Activated T-helper 2 cell treated with anti-CD3 and anti-CD28 coated beads, Interferon-gamma antibody, Interleukin-2, Interleukin-4, amounts not matched to agents 10 μg/mL and 5 μg/mL and 100 μg/mL, durations not matched to agents 14 hours and 24 hours and 36 hours (primary cell): Measurements from ENCODE around the gene ZNF425. TPM values are rescaled to one million over a fixed set of nuclear protein-coding genes. Genes with fewer than 3 reads are reported as not detected.
A peak's percentile ranks its signal among the peaks of the same experiment; 100 is the strongest.

Source experiments
- DNase-seq: peaks from one replicate; pipeline ENCODE4 v3.0.0; 2021; ENCODE audit warnings: low spot score
- H3K27ac Mint-ChIP-seq: one replicate; pipeline ENCODE4 v1.8.0; 2021; ENCODE audit warnings: mixed read lengths
- H3K27me3 Mint-ChIP-seq: one replicate; pipeline ENCODE4 v1.8.0; 2021; ENCODE audit warnings: low read depth, mixed read lengths
- H3K36me3 Mint-ChIP-seq: one replicate; pipeline ENCODE4 v1.8.0; 2021; ENCODE audit warnings: low read depth, mixed read lengths
- H3K4me1 Mint-ChIP-seq: one replicate; pipeline ENCODE4 v1.8.0; 2021; ENCODE audit warnings: low read depth, mixed read lengths
- H3K4me3 Mint-ChIP-seq: one replicate; pipeline ENCODE4 v1.8.0; 2021; ENCODE audit warnings: low read depth, mild to moderate bottlenecking, moderate library complexity, mixed read lengths
- H3K9me3 Mint-ChIP-seq: one replicate; pipeline ENCODE4 v1.8.0; 2021; ENCODE audit warnings: mixed read lengths
- intact Hi-C: fragments of 100-400 bp; cut with micrococcal nuclease; formaldehyde crosslinking; loops from one replicate; pipeline ENCODE4 v1.15.1; 2023
- total RNA-seq: library from RNA; stranded (reverse); gene quantifications from 2 replicates; pipeline ENCODE4 v1.2.3, GENCODE V29; 2022

Gene ZNF425, protein sequence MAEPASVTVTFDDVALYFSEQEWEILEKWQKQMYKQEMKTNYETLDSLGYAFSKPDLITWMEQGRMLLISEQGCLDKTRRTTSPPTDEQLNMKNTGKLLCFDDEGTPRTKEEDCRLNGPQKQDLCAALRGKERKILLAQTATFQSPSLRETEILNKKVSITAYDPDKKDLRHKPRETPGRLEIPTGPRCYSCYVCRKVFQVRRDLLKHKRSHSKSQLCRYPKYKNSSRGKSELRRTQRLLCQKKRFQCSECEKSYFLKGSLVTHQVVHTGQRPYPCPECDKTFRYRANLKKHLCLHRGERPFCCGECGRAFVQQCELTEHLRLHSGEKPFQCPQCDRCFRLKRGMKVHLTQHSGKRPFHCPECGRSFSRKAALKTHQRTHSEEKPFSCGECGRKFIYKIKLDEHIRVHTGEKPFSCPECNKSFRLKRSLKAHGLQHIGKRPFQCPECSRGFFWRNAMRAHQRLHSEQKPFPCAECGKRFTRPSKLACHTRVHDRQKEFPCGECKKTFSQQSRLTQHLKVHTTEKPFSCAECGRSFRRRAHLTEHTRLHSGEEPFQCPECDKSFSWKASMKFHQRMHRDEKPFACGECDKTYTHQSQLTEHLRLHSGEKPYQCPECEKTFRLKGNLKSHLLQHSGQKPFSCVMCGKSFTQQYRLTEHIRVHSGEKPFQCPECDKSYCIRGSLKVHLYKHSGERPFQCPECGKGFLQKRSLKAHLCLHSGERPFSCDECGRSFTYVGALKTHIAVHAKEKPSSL
- total RNA-seq, result 0.39 and 1.0 TPM in 2 replicates

GRCh38 chr7:149125863-149126661, at the start of gene ZNF425:
ZNF425 (minus strand) TSS chr7:149126324; CDS start chr7:149126213, 111 bp downstream.
- H3K36me3 Mint-ChIP-seq, result peaks cover 37% of the 10 kb centered on the region
- intact Hi-C loops, result loop anchor here (1.0 to 5.0 kb wide), 7 partner anchors 35 to 501 kb away; partner anchors contain the start of genes PDIA4, ZNF282 and ZNF783
- H3K4me1 Mint-ChIP-seq, result peaks cover 19% of the 10 kb centered on the region
- DNase-seq, result peak; percentile 91
- H3K27me3 Mint-ChIP-seq, result no peaks in the 10 kb centered on the region
- peaks cover 8% of the 10 kb centered on the region for H3K9me3 Mint-ChIP-seq
- H3K27ac Mint-ChIP-seq, result peak within 1 kb of the TSS; percentile 100
- peak within 1 kb of the TSS; percentile 100 for H3K4me3 Mint-ChIP-seq

GRCh38 chr7:149175150-149175549, 49.0 kb upstream of the ZNF425 start:
- no peaks in the 10 kb centered on the region for H3K27me3 Mint-ChIP-seq
- peaks cover 48% of the 10 kb centered on the region for H3K36me3 Mint-ChIP-seq
- no peaks in the 10 kb centered on the region for H3K9me3 Mint-ChIP-seq
- H3K27ac Mint-ChIP-seq, result no peak overlapping the region
- intact Hi-C loops, result no loop called here
- peaks cover 2% of the 10 kb centered on the region for H3K4me1 Mint-ChIP-seq
- no peak for DNase-seq
- H3K4me3 Mint-ChIP-seq, result no peak overlapping the region

GRCh38 chr7:149172534-149172920, 46.4 kb upstream of the ZNF425 start:
- H3K27me3 Mint-ChIP-seq, result no peaks in the 10 kb centered on the region

DNA sequence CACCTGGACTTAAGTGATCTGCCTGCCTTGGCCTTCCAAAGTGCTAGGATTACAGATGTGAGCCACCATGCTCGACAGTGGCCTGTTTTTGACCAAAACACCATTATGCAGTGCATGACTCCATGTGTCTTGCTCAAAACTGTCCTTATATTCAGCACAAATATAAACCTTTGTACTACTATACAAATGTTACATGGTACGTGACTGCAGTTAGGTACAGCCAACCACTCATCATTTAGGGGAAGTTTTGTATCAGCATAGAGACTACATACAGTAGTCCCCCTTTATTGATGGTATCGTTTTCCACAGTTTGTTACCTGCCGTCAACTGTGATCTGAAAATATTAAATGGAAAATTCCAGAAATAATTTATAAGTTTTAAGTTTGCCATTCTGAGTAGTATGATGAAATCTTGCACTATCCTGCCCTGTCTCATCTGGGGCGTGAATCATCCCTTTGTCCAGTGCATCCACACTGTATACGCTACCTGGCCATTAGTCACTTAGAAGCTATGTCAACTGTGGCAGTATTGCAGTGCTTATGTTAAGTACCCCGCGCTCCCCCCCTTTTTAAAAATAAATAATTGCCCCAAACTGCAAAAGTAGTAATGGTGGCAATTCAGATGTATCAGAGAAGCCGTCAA, 45.9 kb upstream of the ZNF425 start:
- Mint-ChIP-seq H3K36me3 (peaks cover 39% of the 10 kb centered on the region), H3K4me3 (no peak overlapping the region), H3K9me3 (no peaks in the 10 kb centered on the region), H3K4me1 (peaks cover 2% of the 10 kb centered on the region), H3K27me3 (no peaks in the 10 kb centered on the region), H3K27ac (no peak overlapping the region)
- intact Hi-C loops, result no loop called here
- DNase-seq, result no peak

More at GRCh38 chr7:149172534-149172920, 46.4 kb upstream of the ZNF425 start:
- H3K36me3 Mint-ChIP-seq, result peaks cover 39% of the 10 kb centered on the region
- H3K27ac Mint-ChIP-seq, result no peak overlapping the region
- no peak overlapping the region for H3K4me3 Mint-ChIP-seq
- DNase-seq, result no peak
- H3K9me3 Mint-ChIP-seq, result no peaks in the 10 kb centered on the region
- peaks cover 2% of the 10 kb centered on the region for H3K4me1 Mint-ChIP-seq
- intact Hi-C loops, result no loop called here

GRCh38 chr7:149166630-149167352, 40.7 kb upstream of the ZNF425 start:
- DNase-seq, result no peak
- no peak overlapping the region for H3K27ac Mint-ChIP-seq
- intact Hi-C loops, result no loop called here
- H3K9me3 Mint-ChIP-seq, result no peaks in the 10 kb centered on the region
- no peaks in the 10 kb centered on the region for H3K4me1 Mint-ChIP-seq
- H3K27me3 Mint-ChIP-seq, result no peaks in the 10 kb centered on the region
- H3K4me3 Mint-ChIP-seq, result no peak overlapping the region
- H3K36me3 Mint-ChIP-seq, result peaks cover 44% of the 10 kb centered on the region

DNA sequence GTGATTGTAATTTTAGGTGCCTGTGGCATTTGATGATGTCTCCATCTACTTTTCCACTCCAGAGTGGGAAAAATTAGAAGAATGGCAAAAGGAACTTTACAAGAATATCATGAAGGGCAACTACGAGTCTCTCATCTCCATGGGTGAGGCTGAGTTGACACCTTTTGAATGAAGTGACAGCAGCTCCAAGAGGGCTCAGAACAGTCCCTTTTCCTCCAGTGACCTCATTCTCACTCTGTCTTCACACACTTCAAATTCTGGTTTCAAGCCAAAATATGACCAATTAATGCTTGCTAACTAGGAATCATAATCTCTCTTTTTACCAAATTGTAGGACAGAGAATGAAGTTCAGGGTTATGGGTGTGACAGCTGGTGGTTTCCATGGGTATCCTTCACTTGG, 40.0 kb upstream of the ZNF425 start:
- no peak overlapping the region for H3K4me3 Mint-ChIP-seq
- DNase-seq, result no peak
- no peak overlapping the region for H3K27ac Mint-ChIP-seq
- H3K9me3 Mint-ChIP-seq, result no peaks in the 10 kb centered on the region
- intact Hi-C loops, result no loop called here
- peaks cover 46% of the 10 kb centered on the region for H3K36me3 Mint-ChIP-seq
- H3K27me3 Mint-ChIP-seq, result no peaks in the 10 kb centered on the region
- H3K4me1 Mint-ChIP-seq, result peaks cover 5% of the 10 kb centered on the region

GRCh38 chr7:149161241-149161848, 35.2 kb upstream of the ZNF425 start:
- Mint-ChIP-seq H3K9me3 (no peaks in the 10 kb centered on the region), H3K27ac (peak overlapping the region; percentile 33), H3K4me3 (no peak overlapping the region), H3K4me1 (peaks cover 15% of the 10 kb centered on the region), H3K27me3 (no peaks in the 10 kb centered on the region), H3K36me3 (peaks cover 55% of the 10 kb centered on the region)
- intact Hi-C loops, result no loop called here
- DNase-seq, result no peak

DNA sequence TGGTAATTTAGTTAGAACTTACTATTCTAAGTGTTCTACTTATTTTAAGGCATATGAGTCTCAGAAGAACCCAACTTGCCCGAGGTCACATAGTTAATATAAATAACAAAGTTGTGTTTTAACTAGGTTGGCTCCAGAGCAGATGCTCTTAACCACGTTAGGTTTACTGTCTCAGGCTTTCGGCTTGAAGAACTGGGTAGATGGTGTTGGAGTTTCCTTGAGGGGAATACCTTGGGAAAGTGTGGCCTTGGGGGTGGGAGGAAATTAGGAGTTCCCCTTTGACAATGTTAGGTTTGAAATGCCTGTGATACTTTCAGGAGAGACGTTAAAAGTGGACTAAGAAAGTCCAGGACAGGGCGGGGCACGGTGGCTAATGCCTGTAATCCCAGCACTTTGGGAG, 30.8 kb upstream of the ZNF425 start:
- DNase-seq, result no peak
- no peak overlapping the region for H3K4me3 Mint-ChIP-seq
- intact Hi-C loops, result no loop called here
- H3K36me3 Mint-ChIP-seq, result peaks cover 65% of the 10 kb centered on the region
- H3K9me3 Mint-ChIP-seq, result no peaks in the 10 kb centered on the region
- peaks cover 15% of the 10 kb centered on the region for H3K4me1 Mint-ChIP-seq
- H3K27ac Mint-ChIP-seq, result no peak overlapping the region
- no peaks in the 10 kb centered on the region for H3K27me3 Mint-ChIP-seq

- Mint-ChIP-seq H3K27me3 (no peaks in the 10 kb centered on the region), H3K27ac (no peak overlapping the region), H3K36me3 (peaks cover 58% of the 10 kb centered on the region), H3K9me3 (no peaks in the 10 kb centered on the region), H3K4me1 (peaks cover 11% of the 10 kb centered on the region), H3K4me3 (no peak overlapping the region)
- intact Hi-C loops, result no loop called here
- no peak for DNase-seq
Measured at GRCh38 chr7:149154056-149154455, 27.9 kb upstream of the ZNF425 start.

DNA sequence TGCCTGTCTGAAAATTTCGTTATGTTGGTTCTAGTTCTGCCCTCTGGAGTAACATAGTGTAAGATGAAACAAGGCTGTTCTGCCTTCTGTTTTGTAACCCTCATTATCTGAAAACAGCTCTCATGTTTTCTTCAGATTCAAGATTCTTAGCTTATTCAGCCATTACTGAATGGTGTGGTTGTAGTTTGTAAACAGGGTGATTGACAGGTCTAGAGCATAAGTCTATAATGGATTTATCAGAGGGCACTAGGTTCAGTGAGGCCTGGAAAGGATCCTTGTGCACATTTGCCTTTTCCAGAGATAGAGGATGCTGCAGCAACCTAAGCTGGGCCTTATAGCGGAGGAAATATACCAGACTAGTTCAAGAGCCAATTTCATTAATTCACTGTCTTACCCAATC, 27.2 kb upstream of the ZNF425 start:
- H3K4me1 Mint-ChIP-seq, result peaks cover 14% of the 10 kb centered on the region
- no peaks in the 10 kb centered on the region for H3K27me3 Mint-ChIP-seq
- no peak overlapping the region for H3K4me3 Mint-ChIP-seq
- H3K27ac Mint-ChIP-seq, result no peak overlapping the region
- intact Hi-C loops, result no loop called here
- no peaks in the 10 kb centered on the region for H3K9me3 Mint-ChIP-seq
- H3K36me3 Mint-ChIP-seq, result peaks cover 59% of the 10 kb centered on the region
- DNase-seq, result no peak

DNA sequence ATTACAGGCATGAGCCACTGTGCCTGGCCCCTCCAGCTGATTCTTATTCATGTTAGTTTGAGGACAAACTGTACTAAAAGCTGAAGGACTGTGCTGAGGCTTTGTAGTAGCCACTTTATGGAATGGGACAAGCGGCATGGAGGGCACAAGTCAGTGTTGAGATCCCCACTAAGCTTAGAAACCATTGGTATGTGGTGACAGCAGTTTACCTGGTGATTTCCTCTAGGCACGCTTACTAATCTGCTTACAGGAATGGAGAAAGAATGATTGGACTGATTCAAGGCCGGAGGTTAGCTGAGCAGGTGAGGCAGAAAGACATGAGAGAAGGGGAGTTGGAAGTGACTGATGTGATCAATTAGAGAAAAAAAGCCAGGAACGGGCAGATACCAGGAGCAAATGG, 24.9 kb upstream of the ZNF425 start:
- peaks cover 42% of the 10 kb centered on the region for H3K36me3 Mint-ChIP-seq
- peaks cover 15% of the 10 kb centered on the region for H3K4me1 Mint-ChIP-seq
- H3K4me3 Mint-ChIP-seq, result no peak overlapping the region
- DNase-seq, result no peak
- H3K27ac Mint-ChIP-seq, result no peak overlapping the region
- no peaks in the 10 kb centered on the region for H3K9me3 Mint-ChIP-seq
- intact Hi-C loops, result no loop called here
- H3K27me3 Mint-ChIP-seq, result no peaks in the 10 kb centered on the region
